AG04449 (cell line): ENCODE measurements around the gene PPP1R12C.

Experiments
- CTCF ChIA-PET: fragments of 350-600 bp; formaldehyde crosslinking; extraction: SDS; loops from one replicate; lab custom pipeline; 2021; ENCODE audit warnings: antibody characterized with exemption; lab: Yijun Ruan, JAX
- POLR2A ChIA-PET: fragments of 400-600, 350-600 bp; formaldehyde crosslinking; extraction: SDS; loops from one replicate; lab custom pipeline; 2020; ENCODE audit warnings: antibody characterized with exemption, inconsistent platforms; lab: Yijun Ruan, JAX
- DNase-seq: peaks from one replicate; pipeline ENCODE4 v3.0.0-alpha.2; 2010; ENCODE audit warnings: low read depth, low spot score
- H3K4me3 ChIP-seq: 2 replicates; pipeline ENCODE4 v1.5.1; 2011; ENCODE audit warnings: low read depth, mild to moderate bottlenecking, control low read depth, low read length
- TF ChIP-seq, protein P1 (sequence below): IDR thresholded peaks from one replicate; pipeline ENCODE4 v1.5.1; 2011; ENCODE audit warnings: mild to moderate bottlenecking, moderate library complexity, low read length, control low read depth, inconsistent platforms; ENCODE audit not compliant: insufficient read depth; ENCODE audit errors: missing control alignments

The PPP1R12C gene

DNA sequence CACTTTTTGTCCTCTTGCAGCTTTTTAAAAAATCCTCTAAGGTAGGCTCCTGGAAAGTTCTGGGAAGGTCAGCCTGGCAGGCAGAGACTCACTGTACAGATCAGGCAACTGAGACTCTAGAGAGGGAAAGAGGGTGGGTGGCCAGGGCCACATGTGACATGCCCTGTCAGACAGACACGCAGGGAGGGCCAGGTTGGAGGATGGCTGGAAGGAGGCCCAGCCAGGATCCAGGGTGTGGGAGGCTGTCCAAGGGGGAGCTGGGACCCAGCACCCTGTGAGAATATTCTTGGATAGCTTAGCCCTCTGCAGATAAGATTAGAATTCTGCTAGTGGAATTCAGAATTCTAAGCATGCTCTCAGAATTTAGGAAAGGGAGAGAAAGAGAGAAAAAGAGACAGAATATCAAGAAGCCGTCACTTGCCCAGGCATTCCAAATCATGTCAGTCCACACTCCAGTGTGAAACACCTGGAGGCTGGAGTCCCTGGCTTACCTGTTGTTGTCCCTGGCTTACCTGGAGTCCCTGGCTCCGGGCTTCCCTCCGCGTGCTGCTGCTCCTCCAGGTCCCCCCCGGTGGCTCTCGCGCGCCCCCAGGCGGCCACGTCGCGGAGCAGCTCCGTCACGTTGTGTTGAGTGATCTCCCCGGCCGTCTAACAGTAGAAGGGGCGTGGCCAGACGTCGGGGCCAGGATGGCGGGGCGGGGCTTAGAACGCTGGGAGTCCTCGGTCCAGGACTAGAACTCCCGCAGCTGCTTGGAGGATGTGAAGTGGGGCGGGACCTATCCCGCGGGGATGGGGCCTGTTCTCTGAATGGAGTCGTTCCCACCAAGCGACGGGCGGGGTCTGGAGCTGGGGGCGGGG, 42.9 kb upstream of the PPP1R12C start:
- TF ChIP-seq, protein P1, sequence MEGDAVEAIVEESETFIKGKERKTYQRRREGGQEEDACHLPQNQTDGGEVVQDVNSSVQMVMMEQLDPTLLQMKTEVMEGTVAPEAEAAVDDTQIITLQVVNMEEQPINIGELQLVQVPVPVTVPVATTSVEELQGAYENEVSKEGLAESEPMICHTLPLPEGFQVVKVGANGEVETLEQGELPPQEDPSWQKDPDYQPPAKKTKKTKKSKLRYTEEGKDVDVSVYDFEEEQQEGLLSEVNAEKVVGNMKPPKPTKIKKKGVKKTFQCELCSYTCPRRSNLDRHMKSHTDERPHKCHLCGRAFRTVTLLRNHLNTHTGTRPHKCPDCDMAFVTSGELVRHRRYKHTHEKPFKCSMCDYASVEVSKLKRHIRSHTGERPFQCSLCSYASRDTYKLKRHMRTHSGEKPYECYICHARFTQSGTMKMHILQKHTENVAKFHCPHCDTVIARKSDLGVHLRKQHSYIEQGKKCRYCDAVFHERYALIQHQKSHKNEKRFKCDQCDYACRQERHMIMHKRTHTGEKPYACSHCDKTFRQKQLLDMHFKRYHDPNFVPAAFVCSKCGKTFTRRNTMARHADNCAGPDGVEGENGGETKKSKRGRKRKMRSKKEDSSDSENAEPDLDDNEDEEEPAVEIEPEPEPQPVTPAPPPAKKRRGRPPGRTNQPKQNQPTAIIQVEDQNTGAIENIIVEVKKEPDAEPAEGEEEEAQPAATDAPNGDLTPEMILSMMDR: peak; percentile 96
- ChIA-PET CTCF (interaction anchor here (0.6 to 3.8 kb wide), 32 partner anchors 8 to 681 kb away, joined by 3 to 32 read pairs (median 4); partner anchors contain the start of genes IL11 and TNNT1), POLR2A (interaction anchor here (0.6 to 1.2 kb wide), 2 partner anchors 56 to 196 kb away, joined by 3 read pairs; no protein-coding TSS in a partner anchor)
- H3K4me3 ChIP-seq: no peak overlapping the region
- no peak for DNase-seq

DNA sequence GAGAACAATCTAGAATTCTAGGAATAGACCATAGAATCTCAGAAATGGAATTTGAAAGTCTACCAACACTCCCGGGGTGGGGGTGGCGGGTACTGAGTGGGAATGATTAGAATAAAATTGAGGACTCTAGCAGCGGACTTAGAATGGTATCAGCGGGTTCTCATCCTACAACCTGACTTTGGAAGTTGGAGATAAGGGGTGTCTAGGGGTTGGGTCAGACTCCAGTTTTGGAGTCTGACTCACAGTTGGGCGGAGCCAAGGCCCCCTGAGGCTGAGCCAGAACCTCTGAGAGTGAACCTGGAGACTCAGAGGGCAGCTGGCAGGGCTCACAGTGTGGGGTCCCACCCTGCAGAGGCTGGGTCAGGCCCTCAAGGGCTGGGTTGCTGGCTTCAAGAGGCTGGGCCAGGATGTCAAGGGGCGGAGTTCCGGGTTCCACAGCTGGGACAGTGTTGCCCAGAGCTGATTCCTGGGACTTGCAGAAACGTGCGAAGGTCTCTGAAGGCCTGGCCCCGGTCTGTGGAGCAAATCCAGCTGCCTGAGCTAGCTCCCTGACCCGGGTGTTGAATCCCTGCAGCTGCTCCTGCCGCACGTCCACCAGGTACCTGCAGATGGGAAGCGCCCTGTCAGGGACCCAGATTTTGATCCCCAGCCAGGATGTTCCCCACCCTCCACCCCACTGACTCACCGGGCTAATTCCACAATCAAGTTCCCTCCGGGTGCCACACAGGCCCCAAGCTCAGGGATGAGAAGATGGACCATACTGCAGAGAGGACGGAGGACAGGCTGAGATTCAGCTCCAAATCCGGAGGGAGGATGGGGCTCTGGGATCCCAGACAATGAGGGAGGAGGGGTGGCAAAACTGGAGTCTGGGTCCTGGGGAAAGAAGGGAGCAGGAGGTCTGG, 41.7 kb upstream of the PPP1R12C start:
- CTCF ChIA-PET: interaction anchor here (0.7 to 3.8 kb wide), 20 partner anchors 8 to 686 kb away, joined by 3 to 32 read pairs (median 4); partner anchors contain the start of genes CDC42EP5 and IL11
- DNase-seq: no peak
- POLR2A ChIA-PET: interaction anchor here (0.9 kb wide), 1 partner anchor 248 kb away, joined by 4 read pairs; the partner anchor contains the start of gene UBE2S
- H3K4me3 ChIP-seq: no peak overlapping the region
- TF ChIP-seq, protein P1: no peak

DNA sequence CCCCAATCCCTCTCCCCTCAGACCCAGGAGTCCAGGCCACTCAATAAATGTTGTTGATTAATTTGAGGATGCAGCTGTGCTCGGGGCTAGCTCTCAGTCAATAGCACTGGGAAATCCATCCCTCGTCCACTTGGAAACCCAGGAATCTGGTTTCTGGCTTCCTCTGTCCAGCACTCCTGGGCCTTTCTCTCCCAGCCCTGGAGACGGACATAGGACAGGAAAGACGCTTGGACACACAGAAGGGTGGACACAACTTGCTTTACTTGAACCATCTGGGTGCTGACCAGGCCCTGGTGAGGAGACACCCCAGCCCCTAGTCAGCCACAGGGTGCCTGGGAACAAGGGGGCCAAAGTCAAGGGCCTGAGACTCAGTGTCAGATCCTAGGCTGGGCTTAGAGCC, 41.0 kb upstream of the PPP1R12C start:
- TF ChIP-seq, protein P1: no peak
- DNase-seq: no peak
- ChIA-PET POLR2A (no interaction called here), CTCF (interaction anchor here (1.0 to 3.8 kb wide), 5 partner anchors 12 to 259 kb away, joined by 3 to 32 read pairs (median 14); no protein-coding TSS in a partner anchor)
- no peak overlapping the region for H3K4me3 ChIP-seq

DNA sequence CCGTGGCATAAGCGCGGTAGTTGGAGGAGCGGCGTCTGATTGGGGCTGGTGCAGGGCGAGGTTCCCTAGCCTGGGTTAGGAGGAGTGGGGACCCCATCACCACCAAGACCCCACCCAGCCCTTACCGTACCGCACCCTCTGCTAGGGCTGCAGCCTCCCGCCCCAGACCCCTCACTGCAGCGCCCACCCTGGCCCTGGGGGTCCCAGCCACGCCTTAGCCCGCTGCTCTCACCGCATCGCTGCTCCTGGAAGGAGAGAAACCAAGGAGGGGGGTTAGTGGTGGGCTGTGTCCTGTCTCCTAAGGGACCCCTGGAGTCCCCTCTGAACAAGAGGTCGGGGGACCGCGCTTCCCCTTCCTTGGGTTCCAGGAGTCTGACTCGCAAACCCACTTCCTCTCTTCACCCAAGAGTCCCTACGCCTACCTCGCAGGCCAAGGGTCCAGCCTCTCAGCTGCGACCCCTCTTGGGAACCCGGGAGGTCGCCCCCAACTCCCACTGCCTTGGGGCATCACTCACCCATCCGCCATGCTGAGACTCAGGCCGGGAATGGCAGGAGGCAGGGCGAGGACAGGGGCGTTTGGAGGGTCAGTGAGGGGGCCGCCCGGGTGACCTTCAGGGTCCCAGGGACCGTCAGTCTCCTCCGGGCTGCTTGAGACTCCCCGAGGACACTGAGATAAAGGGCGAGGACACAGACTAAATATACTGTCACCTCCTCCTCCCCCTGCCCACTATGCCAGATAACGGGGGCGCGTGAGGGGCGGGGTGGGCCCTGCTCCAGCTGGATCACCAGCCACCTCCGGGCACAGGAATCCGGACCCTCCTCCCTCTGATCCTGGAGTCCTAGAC, 39.8 kb upstream of the PPP1R12C start, which contains the start of gene TNNI3:
TSS of gene TNNI3 (minus strand) at position 669 of the 845 bp plus-strand sequence. CDS start at position 526, 143 bp downstream.
- TF ChIP-seq, protein P1: no peak
- ChIA-PET POLR2A (no interaction called here), CTCF (interaction anchor here (0.6 to 3.8 kb wide), 5 partner anchors 9 to 68 kb away, joined by 3 to 32 read pairs (median 4); partner anchors contain the start of gene DNAAF3)
- peak within 1 kb of the TSS; percentile 15; the same call in 1 of the 2 replicates for H3K4me3 ChIP-seq
- DNase-seq: no peak
